Pulmonary artery endothelial cell (primary cell): ENCODE data around the gene CPPED1. TPM values are rescaled to one million over a fixed set of nuclear protein-coding genes. Genes with fewer than 3 reads are reported as not detected.
"Not testable (repeated sequence)": the region's sequence is repeated elsewhere in the genome, so short reads cannot be mapped to it uniquely, and the experiment has no call there.

Experiments used
- DNase-seq: peaks from one replicate; pipeline ENCODE4 v3.0.0-alpha.2; 2011; ENCODE audit warnings: low read depth, low spot score
- total RNA-seq: library from RNA; depleted of rRNA; stranded (reverse); fragments of >200 nt; gene quantifications from 2 replicates; pipeline ENCODE4 v1.2.3, GENCODE V29; 2014

Gene CPPED1
- total RNA-seq, 1 donor from 2014 or later, result 31.4 TPM

DNA sequence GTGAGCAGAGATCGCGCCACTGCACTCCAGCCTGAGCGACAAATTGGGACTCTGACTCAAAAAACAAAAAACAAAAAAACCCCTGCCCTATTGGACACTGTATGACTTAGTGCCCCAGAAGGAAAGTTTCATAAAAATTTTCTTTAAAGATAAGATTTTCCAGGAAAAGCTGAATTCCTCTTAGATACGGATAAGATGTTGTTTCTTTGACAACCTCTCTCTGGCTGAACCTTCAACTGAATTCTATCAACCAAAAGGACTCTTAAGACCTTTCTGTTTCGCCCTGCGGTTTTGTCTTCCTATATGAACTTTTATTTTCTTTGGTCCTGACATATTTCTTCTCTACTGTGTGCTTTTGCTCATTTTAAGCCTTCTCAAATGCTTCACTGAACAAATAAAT lies 35.8 kb downstream of the CPPED1 start:
- no peak for DNase-seq

DNA sequence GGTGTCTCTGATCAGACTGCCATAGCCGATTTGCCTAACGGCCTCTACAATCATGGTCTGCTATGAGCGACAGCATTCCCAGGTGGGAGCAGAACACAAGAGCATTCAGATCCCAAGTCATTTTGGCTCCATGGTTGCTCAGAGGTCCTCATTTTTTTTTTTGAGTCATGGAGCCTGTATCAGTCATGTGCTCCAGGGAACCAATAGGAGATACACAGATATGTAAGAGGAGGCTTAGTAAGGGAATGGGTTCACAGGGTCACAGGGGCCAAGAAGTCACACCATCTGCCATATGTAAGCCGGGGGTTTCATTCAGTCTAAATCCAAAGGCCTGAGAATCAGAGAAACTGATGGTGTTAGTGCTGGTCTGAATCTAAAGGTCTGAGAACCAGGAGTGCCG lies 36.8 kb downstream of the CPPED1 start:
- no peak for DNase-seq

DNA sequence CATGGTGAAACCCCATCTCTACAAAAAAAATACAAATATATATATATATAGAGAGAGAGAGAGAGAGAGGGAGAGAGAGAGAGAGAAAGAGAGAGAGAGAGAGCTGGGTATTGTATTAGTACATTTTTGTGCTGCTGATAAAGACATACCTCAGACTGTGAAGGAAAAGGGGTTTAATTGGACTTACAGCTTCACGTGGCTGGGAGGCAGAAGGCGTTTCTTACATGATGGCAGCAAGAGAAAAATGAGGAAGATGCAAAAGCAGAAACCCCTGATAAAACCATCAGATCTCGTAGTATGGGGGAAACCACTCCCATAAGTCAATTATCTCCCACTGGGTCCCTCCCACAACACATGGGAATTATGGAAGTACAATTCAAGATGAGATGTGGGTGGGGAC lies 37.5 kb downstream of the CPPED1 start:
- not testable (repeated sequence) for DNase-seq

DNA sequence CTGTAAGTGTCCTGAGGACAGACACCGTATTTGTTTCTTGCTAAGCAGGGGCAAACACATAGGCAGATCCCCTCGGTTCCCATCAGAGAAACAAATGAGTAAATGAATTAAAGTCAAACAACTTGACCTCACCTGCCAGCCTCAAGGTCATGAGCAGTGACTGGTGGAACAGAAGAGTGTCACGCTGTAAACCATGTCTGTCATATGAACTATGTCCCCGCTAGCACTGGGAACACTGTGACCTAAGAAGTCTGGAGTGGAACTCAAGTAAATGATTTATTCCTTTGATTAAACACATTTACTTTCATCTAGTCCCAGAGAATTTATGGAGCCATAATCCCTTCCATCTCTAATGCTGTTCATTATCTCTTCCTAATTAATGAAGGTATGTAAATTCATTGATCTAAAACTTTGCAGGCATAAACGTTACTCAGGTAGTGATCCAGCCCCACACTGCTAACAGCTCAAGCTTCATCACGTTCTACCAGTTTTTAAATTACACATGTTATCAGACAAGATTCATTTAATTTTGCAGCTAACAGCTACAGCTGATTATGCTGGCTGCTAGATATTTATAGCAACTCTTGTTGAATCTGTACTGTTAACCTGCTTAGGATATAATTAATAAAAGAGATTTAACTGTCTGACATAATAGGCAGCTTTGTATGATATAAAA lies 38.7 kb downstream of the CPPED1 start:
- DNase-seq, result no peak

DNA sequence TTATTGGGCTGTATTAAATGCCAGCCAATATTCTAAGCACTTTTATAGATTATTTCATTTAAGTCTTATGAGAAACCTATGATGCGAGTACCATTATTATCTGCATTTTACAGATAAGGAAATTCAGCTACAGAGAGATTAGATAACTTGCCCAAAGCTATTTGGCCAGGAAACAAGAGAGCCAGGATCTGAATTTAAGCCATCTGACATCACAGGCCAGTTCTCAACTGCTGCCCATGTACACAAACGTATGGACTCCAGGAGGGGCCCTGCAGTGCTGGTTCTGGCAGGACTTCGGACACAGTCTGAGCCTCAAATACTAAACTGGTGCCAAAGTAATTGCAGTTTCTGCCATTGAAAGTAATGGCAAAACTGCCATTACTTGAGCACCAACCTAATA lies 40.2 kb downstream of the CPPED1 start:
- peak; percentile 57 for DNase-seq

DNA sequence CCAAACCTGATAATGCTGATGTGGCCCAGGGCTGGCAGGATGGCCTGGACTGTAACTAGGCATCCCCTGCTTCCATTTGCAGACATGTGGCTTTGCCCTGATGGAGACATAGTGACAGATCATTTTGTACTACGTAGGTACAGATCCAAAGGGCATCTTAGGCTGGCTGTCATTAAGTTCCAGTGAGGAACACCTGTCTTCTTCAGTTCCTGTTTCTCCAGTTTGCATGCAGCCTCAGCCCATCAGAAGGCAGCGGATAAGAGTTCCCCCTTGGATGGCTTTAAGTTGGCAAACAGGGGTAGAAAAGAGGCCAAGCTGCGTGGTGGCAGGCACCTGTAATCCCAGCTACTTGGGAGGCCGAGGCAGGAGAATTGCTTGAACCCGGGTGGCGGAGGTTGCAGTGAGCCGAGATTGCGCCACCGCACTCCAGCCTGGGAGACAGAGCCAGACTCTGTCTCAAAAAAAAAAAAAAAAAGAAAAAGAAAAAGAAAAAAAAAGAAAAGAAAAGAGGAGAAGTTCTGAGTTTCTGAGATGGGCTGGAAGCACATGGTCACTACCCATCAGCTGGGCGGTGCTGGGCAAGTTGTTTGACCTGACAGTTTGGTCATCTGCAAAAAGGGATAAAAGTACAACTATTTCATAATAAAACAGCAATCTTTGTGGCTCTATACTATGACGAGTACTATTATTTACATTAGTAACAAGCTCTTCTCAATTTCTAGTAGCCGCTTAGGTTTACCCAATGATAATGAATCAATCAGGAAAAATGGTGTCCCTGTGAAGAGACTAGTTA lies 42.7 kb downstream of the CPPED1 start:
- no peak for DNase-seq

DNA sequence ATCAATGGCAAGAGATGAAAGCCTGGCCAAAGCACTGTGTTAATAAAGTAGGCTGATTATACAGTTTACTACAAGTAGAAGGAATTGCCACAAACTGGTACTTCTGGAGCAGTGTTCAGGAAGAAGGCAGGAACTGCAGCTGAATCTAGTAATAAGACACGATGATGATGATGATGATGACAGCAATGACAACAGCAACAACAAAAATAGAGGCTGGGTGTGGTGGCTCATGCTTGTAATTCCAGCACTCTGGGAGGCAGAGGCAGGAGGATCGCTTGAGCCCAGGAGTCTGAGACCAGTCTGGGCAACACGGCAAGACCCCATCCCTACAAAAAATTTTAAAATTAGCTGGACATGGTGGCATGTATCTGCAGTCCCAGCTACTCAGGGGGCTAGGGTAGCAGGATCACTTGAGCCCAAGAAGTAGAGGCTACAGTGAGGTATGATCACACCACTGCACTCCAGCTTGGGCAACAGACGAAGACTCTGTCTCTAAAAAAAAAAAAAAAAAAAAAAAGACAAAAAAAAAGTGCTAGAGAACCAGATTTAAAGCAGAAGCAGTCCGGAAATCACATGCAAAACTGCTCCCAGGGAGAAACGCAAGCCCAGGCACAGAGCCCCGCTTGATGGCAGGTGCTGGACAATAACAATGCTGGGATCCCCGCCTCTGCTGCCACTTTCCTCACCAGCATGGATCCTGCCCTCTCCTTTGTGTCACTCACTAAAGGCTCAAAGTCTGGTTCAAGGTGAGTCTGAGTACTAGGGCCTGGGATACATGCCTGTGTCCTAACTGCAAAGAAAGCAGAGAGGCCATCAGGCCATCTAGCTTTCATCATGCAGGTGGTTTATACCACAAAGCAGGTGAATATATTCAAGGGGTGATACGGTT lies 44.8 kb downstream of the CPPED1 start:
- no peak for DNase-seq

DNA sequence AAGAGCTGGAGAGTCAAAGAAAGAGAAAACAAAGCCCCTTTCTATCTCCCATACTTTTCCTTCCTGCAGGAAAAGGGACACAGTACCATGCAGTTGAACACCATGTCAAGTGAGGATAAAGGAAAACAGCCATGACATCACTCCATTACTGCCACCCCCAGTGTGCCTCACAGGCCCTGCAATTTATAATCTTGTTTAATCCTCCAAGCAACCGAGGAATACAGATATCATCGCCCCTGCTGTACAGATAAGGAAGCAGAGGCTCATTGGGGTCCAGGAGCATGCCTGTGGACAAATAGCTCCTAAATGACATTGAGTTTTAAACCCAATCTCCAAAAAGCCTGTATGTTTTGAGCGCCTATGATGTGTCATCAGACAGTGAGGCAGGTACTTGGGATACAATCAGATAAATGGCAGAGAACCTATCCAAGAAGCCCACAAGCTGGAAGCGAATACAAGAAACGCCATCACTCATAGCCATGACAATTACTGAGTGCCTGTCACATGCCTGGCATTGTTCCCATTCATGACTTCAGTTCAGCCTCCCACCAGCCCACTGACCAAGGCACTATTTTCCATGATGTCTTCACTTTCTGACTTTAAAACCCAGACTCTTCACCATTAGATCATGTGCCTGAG lies 45.5 kb downstream of the CPPED1 start:
- DNase-seq, result peak; percentile 57

DNA sequence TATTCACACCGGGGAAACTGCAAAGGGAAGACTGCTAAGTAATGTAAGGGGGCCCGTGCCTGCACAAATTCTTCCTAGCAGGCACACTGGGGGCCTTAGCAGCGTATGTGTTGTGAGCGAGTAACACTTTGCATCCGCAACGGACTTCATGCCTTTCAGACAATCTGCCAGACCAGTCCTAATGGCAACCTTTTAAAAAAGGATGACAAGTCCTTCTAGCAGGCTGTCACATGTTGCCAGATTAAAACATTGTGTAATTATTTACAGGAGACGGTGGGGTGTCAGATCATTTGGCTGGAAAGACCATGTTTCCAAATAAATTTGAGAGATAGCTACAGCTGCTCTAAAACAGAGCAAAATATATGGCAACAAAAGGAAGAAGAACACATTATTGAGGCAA lies 46.1 kb downstream of the CPPED1 start:
- no peak for DNase-seq

DNA sequence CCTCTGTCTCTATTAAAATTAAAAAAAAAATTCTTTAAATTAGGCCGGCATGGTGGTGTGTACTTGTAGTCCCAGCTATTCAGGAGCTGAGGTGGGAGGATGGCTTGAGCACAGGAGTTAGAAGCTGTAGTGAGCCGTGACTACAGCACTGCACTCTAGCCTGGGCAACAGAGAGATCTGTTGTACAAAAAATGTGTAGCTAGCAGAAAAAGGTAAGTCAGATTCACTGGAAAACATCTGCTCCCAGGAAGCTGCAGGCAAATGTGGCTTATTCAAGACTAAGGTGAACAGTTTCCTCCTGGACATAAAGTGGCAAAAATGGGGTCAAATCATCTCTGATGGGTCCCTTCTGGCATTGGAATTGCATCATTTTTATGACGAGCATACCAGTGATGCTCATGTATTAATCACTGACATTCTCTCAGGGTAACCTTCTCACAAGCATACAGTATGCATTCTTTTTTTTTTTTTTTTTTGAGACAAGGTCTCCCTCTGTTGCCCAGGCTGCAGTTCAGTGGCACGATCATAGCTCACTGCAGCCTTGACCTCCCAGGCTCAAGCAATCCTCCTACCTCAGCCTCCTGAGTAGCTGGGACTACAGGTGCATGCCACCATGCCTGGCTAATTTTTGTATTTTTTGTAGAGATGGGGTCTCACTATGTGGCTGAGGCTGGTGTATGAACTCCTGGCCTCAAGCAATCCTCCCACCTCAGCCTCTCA lies 48.7 kb downstream of the CPPED1 start:
- no peak for DNase-seq

DNA sequence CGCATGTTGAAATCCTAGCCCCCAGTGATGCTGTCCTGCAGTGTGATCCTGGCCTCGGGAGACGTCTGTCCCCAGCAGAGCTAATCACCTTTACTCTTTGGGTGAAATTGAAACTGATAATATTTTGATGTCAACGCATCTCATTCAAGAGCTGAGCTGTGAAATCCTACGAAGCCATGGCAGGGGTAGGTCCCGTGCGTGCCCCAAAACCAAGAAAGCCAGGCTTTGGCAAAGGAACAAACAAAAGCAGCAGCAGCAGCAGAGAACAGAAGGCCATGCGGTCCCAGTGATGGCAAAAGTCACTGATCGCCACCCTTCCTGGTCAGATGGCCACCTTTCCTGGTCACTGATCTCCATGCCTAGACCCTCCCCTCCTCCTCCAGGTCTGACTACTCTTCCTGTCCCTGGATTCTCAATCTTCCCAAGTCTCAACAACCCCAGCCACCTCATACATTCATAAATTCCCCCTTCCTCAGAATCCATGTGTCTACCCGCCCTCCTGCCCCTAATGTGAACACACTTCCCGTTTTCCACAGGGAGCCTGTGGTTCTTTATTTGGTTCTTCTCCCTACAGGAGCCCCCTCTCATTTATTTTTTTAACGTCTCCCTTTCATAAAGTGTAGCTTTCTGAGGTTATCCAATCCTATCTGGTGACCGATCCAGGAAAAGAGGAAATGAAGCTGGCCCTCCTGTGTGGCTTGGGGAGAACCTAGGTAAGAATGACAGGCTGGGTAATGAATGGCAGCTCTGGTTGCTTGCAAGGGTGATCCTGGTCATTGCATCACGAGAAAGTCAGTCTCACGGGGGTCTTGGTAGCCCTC lies 50.3 kb downstream of the CPPED1 start:
- DNase-seq, result no peak

DNA sequence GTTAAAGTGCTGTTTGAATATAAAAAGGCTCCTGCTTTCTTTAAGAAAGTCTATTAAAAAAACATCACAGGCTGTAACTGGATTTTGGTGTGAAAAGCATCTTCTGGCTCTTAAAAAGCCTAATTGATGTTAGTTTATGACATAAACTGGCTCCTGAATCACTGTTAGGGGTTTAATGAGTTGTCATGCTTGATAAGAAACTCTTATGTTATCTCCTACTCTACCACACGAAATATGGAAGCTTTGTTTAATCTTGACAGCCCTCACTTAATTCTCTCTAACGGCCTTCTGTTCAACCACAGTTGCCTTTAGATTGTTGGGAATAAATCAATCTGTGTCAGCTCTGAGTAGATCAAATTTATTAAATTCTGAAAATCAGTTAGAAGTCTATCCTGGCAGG lies 51.5 kb downstream of the CPPED1 start:
- no peak for DNase-seq

DNA sequence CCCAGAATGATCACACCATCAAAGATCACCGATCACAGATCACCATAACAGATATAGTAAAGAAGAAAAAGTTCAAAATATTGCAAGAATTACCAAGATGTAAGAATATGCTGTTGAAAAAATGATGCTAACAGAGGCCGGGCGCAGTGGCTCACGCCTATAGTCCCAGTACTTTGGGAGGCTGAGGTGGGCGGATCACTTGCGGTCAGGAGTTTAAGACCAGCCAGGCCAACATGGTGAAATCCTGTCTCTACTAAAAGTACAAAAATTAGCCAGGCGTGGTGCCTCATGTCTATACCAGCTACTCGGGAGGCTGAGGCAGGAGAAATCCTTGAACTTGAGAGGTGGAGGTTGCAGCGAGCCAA lies 53.2 kb downstream of the CPPED1 start:
- no peak for DNase-seq

DNA sequence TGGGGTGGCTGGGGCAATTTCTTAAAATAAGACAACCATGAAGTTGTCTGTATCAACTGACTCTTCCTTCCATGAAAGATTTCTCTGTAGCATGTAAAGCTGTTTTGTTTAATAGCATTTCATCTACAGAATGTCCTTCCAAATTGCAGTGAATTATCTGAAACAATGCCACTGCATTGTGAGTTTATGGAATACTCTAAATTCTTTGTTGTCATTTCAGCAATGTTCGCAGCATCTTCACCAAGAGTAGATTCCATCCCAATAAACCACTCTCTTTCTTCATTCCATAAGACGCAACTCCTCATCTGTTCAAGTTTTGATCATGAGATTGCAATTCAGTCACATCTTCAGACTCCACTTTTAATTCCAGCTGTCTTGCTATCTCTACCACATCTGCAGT lies 54.6 kb downstream of the CPPED1 start:
- DNase-seq, result no peak

DNA sequence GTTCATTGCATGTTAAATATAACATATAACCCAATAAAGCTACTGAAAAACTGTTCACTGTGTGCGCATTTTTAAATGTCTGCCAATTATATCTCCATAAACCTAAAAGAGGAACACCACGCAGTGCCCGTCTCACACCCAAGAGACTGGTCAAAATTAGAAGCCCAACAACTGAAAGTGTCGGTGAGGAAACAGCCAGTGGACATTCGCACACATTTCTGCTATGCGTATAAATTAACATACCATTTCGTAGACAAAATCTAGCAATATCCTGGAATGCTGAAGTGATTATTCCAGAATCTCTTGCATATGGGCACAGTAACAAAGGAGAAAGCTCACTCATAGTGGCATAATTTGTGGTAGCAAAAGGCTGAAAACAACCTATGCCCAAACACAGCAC lies 55.9 kb downstream of the CPPED1 start:
- no peak for DNase-seq

DNA sequence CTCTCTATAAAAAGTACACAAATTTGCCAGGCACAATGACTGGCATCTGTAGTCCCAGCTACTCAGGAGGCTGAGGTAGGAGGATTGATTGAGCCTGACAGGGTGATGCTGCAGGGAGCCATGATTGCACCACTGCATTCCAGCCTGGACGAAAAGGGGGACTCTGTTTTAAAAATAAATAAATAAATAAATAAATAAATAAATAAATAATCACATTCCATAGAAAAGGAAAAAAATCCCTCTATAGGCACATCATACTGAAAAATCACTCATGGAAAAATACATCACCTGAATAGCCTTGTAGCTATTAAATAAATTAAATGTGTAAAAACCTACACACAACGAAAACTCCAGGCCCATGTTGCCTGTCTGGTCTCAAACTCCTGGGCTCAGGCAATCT lies 56.4 kb downstream of the CPPED1 start:
- DNase-seq, result no peak

DNA sequence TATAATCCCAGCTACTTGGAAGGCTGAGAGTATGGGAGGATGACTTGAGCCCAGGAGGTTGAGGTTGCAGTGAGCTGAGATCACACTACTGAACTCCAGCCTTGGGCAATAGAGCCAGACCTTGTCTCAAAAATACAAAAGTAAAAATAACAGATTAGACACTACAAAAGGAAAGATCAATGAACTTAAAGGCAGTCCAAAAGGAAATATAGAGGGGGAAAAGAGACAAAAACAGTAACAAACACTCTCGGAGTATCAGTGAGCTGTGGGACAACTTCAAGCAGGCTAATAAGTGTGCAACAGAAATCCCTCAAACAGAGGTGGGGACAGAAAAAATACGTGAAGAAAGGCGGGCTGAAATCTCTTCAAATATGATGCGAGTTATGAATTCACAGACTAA lies 58.8 kb downstream of the CPPED1 start:
- DNase-seq, result no peak

DNA sequence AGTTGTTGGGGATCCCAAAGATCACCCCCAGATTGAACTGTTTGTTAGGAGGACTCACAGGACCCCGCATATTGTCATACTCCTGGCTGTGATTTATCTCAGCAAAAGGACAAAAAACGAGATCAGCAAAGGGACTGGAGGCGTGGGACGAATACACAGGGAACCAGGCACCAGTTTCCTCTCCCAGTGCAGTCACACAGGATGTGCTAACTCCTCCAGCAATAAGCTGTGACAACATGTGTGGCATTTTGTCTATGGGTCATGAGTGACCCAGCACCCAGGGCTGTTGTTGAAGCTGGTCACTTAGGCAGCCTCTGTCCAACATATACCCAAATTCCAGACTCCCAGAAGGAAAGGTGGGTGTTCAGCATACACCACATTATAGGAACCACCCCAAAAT lies 60.9 kb downstream of the CPPED1 start:
- DNase-seq, result no peak

DNA sequence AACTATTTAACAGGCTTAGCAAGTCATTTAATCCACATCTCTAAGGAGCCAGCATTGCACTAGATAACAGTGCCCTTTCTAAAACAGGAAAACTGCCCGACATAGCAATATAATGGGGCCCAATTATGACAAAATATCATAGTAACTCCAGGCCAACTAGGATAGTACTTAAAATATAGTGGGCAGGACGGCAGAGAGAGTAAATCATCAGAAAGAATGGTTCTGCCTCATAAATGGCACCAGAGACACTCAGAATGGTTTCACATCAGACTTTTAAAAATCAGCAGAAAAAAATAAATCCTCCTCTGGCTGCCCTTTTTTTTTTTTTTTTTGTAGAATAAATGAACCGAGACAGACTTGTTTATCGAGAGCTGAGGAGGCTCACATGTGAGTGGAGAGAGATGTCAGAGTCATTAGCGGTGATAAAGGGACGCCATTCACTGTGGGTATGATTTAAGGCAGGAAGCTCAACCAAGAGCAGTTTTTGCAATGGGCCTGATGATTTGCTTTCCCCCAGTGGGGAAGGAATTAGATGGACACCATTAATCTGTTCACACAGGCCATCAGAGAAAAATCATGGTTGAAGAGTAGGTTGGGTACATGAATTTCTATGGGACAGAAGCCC lies 62.6 kb downstream of the CPPED1 start:
- no peak for DNase-seq

DNA sequence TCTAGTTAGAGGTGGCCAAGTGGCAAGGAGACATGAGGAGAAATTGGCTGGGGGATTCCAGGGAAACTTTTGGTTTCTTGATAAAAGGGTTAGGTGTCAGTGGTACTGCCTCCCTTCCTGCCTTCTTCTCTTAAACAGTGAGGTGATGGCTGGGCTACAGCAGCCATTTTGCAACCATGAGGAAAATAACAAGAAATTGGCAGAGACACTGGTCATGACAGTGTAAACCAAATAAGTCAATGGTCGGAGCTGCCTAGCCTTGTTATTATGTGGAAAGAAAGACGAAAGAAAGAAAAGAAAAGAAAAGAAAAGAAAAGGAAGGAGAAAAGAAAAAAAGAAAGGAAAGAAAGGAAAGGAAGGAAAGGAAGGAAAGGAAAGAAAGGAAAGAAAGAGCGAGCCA lies 63.9 kb downstream of the CPPED1 start:
- no peak for DNase-seq
